Fibroblast of skin of left quadriceps (primary cell): ENCODE data around the gene ATP2B2.

ENCODE experiments used
- DNase-seq, 2 experiments: peaks; one replicate each; pipeline ENCODE4 v3.0.0-alpha.2; 2013; ENCODE audit warnings: low read depth in 2 of 2

The ATP2B2 gene

DNA sequence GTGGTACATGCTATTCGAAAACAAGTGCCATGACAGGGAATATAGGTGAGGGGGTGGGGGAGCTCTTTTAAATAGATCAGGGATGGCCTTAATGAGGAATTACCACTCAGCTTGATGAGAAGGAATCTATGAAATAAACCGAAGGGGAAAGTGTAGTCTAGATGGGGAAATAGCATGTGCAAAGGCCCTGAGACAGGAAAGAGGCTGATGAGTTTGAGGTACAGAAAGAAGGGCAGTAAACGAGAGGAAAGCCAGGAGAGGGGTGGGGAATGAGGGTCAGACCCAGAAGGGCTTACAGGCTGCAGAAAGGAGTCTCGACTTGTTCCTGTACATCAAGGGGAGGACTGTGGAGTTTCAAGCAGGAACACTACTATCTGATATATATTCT, 12.2 kb downstream of the ATP2B2 start:
- DNase-seq, result no peak

DNA sequence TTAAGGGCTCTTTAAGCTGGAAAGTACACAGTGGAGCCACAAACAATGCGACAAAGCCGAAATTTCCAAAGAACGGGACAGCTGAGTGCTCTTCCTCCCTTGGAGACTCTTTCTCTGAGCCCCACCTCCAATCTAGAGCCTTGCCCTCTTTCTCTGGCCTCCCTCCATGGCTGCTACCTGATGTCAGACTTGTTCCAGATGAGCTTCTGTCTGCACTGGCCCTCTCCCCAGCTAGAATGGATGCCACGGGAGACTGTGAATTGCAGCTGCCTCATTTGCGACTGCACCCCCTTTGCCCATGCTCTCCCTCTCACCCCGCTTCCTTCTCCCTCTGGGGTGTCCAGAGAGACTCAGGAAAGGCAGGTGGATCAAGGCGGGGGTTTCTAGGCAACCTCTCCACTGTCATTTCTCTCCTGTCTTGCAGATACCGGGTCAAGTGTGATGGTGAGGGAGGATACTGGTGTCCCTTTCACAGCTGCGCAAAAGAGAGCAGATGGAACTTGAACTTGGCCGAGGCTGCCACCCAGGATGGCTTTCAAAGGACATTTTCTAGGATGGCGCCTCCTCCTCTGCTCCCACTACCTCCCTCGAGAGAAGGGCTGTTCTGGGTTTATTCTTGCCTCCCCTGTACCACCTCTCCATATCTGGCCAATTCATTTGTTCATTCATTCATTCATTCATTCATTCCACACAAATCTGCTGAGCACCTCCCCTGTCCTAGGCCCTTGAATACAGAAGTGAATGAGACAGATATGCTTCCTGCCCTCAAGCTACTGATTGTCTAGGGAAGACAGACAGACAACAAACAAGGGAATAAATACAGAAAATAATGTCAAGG, 12.8 kb downstream of the ATP2B2 start:
- DNase-seq, result no peak

DNA sequence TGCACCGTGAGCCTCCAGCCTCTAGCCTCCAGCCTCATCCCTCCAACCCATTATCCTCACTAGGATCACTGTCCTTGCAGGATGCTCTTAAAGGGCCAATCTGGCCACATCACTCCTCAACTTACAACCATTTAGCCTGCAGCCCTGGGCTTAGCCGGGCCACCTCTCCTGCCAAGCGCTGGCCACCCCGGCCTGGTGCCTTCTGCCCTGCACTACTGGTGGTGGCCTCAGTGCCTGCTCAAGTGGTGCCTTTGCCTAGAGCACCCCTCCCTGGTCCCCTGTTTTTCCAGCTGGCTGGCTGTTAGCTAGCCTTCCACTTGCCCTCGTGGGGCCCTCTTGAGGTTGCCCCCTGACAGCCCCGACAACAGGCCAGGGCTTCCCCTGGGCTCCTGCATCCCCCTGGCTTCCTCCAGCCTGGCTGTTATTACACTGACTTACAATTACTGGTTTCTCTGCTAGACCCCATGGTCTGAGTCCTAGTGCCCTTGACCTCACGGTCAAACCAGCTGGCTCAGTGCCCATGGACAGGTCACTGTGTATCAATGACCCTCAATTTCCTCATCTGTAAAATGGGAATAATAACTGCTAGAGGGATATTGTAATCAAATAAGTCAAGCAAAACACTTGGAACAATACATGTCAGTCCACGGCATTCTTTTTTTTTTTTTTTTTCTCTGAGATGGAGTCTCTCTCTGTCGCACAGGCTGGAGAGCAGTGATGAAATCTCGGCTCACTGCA, 15.5 kb downstream of the ATP2B2 start:
- no peak for DNase-seq

DNA sequence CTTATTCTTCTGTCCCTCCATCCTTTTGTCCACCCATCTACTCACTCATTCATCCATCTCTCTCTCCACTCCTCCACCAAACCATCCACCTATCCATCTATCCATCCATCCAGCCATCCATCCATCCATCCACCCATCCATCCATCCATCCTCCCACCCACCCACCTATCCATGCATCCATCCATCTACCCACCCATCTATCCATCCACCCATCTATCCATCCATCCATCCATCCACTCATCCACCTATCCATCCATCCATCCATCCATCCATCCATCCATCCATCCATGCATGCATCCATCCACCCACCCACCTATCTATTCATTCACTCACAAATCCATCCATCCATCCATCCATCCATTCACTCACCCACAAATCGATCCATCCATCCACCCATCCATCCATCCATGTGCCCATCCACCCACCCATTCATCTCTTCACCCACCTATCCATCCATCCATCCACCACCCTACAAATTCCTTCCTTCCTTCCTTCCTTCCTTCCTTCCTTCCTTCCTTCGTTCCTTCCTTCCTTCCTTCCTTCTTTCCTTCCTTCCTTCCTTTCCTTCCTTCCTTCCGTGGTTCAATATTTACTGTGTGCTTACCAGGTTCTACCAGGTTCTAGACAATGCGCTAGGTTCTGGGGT, 17.3 kb downstream of the ATP2B2 start:
- no peak for DNase-seq

DNA sequence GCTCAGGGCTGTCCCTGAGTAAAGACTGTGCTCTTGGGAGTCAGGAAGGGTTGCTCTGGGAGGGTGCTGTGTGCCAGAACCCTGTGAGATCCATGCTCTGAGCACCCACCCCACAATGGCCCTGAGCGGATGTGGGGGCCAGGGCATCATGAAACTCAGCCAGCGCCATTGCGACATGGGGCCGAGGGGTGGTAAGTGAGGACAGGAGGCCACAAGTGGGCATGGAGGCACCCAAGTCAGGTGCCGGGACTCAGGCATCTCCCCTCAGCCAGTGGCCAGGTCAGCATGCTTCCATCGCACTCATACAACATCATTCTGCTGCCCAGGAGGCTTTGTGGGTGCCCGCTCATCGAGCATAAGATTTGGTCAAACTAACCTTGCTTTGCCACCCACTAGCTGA, 19.6 kb downstream of the ATP2B2 start:
- DNase-seq, result no peak

DNA sequence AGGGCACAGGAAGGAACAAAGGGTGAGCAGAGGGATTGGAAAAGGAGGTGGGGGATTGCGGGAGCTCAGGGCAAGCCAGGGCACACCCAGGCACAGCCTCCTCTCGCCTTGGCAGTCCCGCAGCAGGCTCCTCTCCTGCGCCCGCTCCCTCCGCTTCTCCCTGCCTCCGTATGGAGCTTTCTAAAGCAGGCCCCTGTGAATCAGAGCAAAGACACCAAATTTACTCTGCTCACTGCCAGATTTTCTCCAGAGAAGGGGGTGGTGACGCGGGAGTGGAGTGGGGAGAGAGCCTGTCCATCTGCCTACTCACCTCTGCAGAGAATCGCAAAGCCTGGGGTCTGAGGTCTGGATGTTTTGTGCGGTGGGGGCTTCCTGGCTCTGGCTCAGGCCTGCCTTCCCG, 20.0 kb downstream of the ATP2B2 start:
- no peak for DNase-seq

DNA sequence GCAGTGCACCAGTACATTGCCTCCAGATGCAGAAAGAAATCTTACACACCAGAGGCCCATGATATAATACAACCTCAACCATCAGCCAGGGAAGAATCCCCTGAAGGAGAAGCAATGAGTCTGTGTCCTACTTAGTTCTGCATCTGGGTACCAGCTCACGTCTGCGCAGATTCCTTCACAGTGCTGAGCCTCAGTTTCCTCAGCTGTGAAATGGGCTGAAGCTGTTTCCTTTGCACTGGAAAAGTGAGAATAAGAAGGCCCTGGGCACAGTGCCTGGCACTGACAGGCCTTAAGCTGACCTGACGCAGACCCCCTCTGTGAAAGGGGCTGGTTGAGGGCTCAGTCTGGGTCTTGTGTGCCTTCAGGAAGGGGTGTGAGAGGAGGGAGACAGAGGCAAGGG, 20.7 kb downstream of the ATP2B2 start:
- no peak for DNase-seq

DNA sequence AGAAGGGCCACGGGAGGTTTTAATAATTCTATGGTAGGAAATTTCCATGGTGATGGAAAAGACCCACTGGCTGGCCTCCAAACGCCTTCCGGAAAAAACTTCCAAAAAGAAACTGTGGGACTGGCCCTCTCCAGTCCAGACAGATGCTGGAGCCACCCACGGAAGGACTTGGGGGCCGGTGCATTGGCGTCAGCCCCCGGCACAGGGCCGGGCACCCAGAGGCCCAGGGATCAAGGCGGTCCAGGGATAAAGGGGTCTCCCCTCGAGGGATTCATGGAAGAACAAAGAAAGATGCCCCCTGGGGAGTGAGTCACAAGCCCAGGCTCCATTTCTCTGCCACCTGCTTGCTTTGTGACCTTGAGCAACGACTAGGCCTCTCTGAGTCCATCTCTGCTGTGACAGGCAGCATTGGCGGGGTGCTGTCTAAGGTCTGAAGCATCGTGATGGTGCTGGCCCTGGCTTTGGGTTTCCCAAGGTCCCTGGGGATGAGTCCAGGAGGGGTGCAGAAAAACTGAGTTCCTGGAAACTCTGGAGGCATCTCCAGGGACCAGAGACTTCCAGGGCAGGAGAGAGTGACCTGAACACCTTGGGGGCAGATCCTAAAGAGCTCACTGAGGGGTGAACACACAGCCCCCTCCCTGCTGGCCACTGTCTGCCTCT, 21.6 kb downstream of the ATP2B2 start:
- DNase-seq, result no peak

DNA sequence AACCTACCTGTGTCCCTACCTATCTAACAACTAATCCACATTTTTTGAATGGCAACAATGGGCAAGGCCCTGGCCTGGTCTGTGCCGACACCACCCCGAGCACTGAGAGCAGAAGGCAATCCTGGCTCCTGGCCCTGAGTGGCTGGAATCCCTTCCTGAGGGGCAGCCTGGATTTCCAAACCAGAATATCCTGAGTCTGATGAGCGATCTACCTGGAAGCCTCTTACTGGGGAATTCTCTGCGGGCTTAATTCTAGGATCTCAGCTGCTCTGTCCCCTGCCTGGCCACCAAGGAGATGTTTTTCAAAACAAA, 22.1 kb downstream of the ATP2B2 start:
- DNase-seq, result no peak

DNA sequence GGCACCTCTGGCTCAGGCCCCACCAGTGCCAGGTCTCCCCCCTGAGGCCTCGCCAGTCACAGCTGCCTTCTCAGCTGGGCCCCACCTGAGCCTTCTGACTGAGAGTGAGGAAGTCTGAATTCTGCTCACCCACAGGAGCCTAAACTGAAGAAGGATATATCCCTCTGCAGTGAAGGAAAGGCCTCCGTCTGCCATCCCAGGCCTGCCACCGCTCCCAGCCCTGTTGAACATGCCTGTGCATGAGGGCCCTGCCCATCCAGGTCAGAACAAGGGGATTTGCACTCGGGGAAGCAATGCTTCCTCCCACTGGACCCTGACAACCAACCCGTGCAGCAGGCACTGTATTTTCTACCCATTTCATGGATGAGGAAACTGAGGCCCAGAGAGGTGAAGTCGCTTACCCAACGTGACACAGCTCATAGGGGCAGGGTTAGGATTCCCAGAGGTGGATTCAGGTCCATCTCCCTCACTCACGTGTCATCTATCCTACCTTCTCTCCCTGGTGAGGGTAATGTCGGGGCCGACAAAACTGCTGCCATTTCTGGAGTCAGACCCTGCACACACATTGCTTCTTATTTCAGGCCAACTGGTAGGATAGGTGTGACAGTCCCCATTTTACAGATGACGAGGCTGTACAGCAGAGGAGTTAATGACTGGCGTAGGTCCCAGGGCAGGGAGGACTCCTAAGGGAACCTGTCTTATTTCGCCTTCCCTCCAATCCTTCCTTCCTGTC, 22.6 kb downstream of the ATP2B2 start:
- DNase-seq, result no peak

DNA sequence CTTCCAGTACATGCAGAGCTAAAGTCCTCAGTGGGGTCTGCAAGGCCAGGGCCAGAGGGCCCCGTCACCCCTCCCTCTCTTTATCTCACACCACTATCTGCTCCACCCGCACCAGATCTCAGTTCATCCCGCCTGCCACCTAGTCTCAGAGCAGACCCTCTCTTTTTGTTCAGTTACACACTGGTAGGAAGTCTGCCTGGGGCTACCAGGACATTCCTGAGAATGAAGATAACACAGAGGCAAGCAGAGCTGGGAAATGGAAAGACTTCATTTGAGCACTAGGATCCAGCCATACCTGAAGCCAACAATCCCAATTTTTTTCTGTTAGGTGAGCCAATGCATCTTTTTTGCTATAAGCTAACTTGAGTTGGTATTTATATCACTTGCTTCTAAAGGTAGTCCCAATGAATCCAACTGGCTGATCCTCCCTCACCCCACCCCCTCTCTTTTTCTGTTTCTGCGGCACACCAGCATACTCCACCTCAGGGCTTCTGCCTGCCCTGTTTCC, 24.5 kb downstream of the ATP2B2 start:
- DNase-seq, result no peak

DNA sequence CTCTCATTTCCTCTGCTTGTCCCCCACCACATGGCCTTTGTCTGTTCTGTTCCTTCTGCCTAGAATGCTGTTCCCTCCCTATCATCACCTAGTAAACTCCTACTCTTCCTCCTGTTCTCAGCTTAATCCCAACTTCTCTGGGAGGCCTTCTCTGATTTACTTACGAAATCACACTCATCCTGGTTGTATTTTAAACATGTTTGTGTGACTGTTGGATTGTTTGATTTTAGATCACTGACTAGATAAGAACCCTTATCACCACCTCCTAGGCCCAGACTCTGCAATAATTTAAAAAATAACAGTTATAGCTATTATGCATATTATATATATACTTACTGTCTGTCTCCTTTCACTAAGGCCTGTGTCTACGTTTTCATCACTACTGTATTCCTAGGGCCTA, 26.1 kb downstream of the ATP2B2 start:
- DNase-seq, result no peak

DNA sequence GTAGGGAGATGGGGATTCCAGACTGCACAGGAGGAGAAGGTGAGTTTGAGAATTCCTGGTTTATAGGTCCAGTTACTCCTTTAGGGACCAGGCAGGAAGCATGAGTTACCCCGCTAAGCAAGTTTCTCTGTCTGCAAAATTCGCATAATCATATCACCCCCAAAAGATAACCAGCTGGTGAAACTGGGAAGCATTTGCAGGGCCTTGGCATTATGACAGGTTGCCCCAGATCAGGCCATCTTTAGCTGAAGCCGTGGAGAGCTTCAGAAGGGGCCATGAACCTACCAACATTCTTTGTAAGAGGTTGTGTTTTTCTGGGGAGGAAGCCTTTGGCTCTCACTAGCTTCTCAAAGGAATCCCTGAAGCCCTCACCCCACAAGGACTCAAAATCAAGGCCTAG, 29.4 kb downstream of the ATP2B2 start:
- DNase-seq, result no peak

DNA sequence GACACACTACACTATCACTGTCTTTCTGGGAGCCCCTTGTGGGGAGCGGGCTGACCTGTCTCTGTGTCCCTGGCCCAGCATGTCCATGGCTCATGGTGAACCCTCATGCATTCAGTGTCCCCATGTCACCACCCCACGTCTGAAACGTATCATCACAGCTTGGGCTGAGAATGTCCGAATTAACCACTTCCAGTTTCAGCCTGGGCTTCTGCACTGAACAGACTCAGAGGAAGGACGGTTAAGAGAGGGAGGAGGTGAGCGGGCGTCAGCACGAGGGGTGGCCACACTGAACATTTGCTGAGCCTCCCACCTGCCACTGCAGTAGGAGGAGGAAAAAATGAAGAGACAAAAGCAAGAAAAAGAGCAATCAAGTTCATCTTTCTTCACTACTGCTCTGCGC, 30.5 kb downstream of the ATP2B2 start:
- DNase-seq, result no peak

DNA sequence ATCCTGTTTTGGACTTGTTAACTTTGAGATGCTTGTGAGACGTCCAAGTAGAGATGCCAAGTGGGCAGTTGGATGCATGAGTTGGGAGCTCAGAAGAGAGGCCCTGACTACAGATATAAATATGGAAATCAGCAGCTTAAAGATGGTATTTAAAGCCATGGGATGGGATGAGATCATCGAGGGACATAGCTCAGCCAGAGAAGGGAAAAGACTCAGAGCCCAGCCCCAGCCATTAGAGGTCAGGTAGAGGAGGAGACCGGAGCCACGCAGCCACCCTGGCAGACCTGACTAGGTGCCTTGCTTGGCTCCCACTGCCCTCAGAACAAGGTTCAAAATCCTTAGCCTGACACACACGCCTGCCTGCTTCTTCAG, 31.1 kb downstream of the ATP2B2 start:
- no peak for DNase-seq

DNA sequence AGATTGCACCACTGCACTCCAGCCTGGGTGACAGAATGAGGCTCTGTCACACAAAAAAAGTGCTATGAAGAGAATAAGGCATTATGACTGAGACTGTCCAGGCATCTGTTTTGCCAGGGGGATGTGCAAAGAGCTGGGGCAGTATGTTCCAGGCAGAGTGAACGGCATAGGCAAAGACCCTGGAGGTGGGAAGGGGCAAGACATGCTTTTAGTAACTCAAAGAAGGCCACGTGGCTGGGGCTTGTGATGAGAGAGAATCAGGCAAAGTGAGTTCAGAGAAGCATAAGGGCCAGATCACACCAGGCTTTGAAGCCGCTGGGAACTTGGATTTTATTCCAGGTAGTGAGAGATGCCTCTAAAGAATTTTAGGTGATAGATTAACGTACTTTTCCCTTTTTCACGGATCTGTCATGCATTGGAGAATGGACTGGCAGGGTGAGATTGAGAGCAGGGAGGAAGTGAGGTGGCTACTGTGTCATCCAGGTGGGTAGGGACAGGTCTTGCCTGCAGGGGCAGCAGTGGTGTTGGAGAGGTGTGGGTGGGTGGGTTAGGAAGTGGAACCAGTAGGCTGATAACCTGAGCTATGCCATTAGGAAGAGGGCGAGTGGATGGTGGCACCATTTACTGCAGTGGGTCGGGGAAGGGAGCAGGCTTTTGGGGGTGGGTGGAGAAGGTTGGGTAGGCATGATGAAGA, 31.7 kb downstream of the ATP2B2 start:
- no peak for DNase-seq

DNA sequence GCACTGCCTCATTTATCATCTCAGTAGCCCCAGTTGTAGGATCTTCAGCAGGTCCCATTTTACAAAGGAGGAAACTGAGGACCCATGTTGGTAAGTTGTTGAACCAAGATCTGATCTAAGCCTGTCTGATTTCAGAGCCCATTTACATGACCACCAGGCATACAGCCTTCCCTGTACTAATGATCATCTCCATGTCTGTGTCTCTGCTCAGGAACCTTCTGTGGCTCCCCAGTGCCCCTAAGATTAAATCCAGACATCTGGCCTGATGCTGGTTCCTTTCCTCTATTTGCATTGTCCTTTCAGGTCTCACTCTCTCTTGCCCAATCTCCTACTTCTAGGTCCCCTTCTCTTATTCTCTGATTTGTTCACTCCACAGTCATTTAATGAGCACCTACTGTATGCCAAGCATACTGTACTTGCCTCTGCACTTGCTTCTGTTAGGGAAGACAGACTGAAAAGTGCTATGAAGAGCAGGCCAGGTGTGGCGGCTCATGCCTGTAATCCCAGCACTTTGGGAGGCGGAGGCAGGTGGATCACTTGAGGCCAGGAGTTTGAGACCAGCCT, 32.4 kb downstream of the ATP2B2 start:
- DNase-seq, result no peak

DNA sequence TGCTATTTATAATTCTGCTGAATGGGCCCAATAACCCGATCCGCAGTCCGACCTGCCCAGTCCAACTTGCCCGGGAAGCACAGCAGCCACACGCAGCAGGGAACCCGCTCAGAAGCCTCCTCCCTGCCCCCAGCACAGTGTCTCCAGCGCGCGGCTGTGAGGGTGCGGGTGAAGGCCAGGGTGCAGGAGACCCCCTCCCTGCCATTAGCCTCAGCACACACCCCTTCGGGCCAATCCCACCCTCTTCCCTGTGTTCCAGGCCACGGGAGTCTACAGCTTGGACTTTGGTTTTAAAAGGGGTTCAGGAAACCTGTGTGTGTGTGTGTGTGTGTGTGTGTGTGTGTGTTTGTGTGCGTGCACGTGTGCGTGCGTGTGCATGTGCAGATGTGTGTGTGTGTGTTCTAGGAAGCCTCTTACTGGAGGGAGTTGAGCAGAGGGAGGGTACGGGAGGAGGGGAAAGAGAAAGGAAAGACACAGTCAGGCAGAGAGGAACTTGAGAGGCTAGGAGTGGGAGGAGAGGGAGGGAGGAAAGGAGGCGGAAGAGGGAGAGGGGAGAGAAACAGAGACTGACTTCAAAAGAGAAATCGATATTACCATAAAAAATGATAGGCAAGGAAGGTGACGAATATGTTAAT, 34.2 kb downstream of the ATP2B2 start:
- no peak for DNase-seq

DNA sequence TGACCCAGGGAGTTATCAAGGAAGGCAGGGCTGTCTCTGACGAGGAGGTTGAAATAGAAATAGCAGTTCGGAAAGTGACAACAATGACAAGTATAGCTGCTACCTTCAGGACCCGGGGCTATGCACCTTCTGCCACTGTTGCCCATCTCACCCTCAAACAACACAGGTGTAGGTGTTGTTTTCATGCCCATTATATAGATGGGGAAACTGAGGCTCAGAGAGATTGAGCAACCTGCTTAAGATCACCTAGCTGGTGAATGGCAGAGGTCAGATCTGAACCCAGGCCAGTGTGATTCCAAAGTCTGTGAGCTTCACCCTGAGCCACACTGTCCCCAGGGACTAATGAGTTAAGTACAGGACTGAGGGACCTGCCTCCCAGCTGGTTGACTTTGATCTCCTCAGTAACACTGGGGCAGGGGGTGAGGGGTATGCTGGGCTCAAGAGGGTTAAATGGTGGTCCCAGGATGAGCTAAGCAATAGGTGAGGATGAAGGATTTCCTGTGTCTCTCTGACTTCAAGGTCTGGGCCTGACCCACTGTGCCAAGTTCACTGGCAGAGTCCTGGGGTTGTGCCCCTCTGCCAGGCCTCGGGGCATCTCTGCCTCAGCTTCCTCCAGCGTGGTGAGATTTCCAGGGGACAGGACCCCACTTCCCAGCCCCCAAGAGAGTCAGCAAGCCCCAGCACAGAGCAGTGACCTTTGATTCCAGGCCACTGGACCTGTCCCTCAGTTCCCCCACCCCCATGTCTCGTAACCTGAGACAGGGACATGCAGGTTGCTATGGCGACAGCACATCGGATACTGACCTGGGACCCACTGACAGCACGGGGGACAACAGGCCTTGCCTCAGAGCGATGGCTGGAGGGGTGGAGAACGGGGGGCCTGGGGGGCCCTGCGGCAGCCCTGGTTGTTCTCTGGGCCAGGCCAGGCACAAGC, 35.0 kb downstream of the ATP2B2 start:
- DNase-seq, result no peak
